Lower lobe of right lung (tissue), 2 donors: ENCODE measurements around the gene CADM2. TPM values are rescaled to one million over a fixed set of nuclear protein-coding genes. Genes with fewer than 3 reads are reported as not detected.

Experiments used
- ATAC-seq, 2 donors: fragments of 200-7000 bp; cut with Tn5 transposase; one replicate each; pipeline ENCODE4 v1.9.1; 2020 to 2022; ENCODE audit warnings: mild to moderate bottlenecking in 2 of 2, moderate library complexity in 2 of 2
- DNase-seq: peaks from one replicate; pipeline ENCODE4 v3.0.0-alpha.2; 2020
- H3K27ac ChIP-seq: fragments of 200-600 bp; one replicate; pipeline ENCODE4 v1.8.0; 2022
- H3K27me3 ChIP-seq: fragments of 200-600 bp; one replicate; pipeline ENCODE4 v1.8.0; 2022; ENCODE audit warnings: low read depth
- H3K36me3 ChIP-seq: fragments of 200-600 bp; one replicate; pipeline ENCODE4 v1.8.0; 2022; ENCODE audit warnings: mild to moderate bottlenecking
- H3K4me1 ChIP-seq: fragments of 200-600 bp; one replicate; pipeline ENCODE4 v1.8.0; 2022
- H3K4me3 ChIP-seq: fragments of 200-600 bp; one replicate; pipeline ENCODE4 v1.8.0; 2022; ENCODE audit warnings: mild to moderate bottlenecking
- H3K9me3 ChIP-seq: fragments of 200-600 bp; one replicate; pipeline ENCODE4 v1.8.0; 2022
- intact Hi-C: fragments of 100-400 bp; cut with DNase I; formaldehyde crosslinking; loops from one replicate; pipeline ENCODE4 v1.11.0; 2022
- total RNA-seq: library from RNA; stranded (reverse); fragmentation: NEBNext Ultra II Directional; extraction: Animal tissue kit (Norgen Biotek cat#: 25700); gene quantifications from one replicate; pipeline ENCODE4 v1.2.1, GENCODE V29; 2021
- TF ChIP-seq, protein P1 (sequence below): fragments of 200-600 bp; IDR thresholded peaks from one replicate; pipeline ENCODE4 v1.8.0; 2022; ENCODE audit warnings: antibody characterized with exemption, mild to moderate bottlenecking
- donor health status: DM: no; HTN: yes; CAD: no; lungs with severe emphysema.

CADM2 gene
- total RNA-seq, 1 donor from 2014 or later: 0.83 TPM

DNA sequence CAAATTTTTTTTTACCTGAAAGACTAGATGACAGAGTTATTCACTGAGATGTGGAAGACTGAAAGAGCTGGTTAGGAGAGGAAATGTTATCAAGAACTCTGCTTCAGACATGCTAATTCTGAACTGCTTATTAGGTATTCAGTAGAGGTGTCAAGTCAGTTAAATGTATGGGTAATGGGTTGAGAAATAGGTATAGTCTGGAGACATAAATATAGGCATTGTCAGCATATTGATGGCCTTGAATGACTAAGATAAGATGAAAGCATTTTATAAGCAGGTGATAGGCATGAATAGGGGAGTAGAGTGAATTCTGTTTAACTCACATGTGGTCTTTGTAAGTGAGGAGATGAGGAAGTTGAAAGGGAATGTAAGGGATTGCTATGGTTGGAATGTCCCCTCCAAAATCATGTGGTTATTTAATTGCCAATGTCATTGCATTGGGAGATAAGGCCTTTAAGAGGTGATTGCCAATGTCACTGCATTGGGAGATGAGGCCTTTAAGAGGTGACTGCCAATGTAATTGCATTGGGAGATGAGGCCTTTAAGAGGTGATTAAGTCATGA, 904.2 kb downstream of the CADM2 start:
- Histone ChIP-seq H3K4me1 (no peaks in the 10 kb centered on the region), H3K27ac (no peak overlapping the region), H3K36me3 (no peaks in the 10 kb centered on the region), H3K27me3 (no peaks in the 10 kb centered on the region), H3K9me3 (no peaks in the 10 kb centered on the region), H3K4me3 (no peak overlapping the region)
- intact Hi-C loops: no loop called here
- TF ChIP-seq, protein P1, sequence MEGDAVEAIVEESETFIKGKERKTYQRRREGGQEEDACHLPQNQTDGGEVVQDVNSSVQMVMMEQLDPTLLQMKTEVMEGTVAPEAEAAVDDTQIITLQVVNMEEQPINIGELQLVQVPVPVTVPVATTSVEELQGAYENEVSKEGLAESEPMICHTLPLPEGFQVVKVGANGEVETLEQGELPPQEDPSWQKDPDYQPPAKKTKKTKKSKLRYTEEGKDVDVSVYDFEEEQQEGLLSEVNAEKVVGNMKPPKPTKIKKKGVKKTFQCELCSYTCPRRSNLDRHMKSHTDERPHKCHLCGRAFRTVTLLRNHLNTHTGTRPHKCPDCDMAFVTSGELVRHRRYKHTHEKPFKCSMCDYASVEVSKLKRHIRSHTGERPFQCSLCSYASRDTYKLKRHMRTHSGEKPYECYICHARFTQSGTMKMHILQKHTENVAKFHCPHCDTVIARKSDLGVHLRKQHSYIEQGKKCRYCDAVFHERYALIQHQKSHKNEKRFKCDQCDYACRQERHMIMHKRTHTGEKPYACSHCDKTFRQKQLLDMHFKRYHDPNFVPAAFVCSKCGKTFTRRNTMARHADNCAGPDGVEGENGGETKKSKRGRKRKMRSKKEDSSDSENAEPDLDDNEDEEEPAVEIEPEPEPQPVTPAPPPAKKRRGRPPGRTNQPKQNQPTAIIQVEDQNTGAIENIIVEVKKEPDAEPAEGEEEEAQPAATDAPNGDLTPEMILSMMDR: no peak
- ATAC-seq (no peak), DNase-seq (no peak)

DNA sequence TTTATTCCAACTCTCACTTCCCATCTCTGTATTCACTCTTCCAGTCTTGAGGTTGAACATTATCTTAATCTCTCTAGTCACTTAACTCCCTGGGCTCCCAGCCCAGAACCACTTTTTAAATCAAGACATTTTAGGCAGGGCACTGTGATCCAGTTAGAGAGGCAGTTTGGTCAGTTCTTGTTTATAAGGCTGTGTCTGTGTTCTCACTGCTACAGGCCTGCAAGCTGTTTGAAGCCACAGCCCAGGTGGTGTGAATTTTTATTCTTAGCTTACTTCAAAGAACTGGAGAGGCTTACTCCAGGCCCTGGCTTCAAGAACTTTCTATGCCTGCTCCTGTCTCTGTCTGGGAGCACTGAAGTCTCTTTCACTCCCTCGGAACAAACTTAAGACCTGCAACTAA, 906.1 kb downstream of the CADM2 start:
- Histone ChIP-seq H3K9me3 (no peaks in the 10 kb centered on the region), H3K27ac (no peak overlapping the region), H3K27me3 (no peaks in the 10 kb centered on the region), H3K4me3 (no peak overlapping the region), H3K4me1 (no peaks in the 10 kb centered on the region), H3K36me3 (no peaks in the 10 kb centered on the region)
- no peak for DNase-seq
- no peak for ATAC-seq
- TF ChIP-seq, protein P1: no peak
- intact Hi-C loops: no loop called here

DNA sequence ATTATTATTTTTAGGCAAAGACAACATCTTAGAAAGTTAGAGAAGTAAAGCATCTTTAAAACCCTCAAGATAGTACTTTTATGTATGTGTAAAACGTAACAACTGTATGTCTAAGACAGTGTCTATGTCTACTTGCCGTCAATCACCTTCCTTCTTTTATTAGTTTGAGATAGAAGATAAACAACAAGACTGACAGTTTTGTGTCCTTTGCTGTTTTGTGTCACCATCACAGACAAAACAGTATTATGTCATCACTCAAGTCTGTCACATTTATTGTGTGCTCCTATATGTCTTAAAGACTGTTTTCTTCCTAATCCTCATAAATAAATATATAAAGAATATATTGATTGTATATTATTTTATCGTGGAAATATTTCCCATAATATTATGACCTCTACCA, 908.3 kb downstream of the CADM2 start:
- TF ChIP-seq, protein P1: no peak
- H3K4me3 ChIP-seq: no peak overlapping the region
- DNase-seq (no peak), ATAC-seq (no peak)
- intact Hi-C loops: no loop called here
- H3K27me3 ChIP-seq: no peaks in the 10 kb centered on the region
- H3K4me1 ChIP-seq: no peaks in the 10 kb centered on the region
- H3K36me3 ChIP-seq: no peaks in the 10 kb centered on the region
- H3K27ac ChIP-seq: no peak overlapping the region
- no peaks in the 10 kb centered on the region for H3K9me3 ChIP-seq

DNA sequence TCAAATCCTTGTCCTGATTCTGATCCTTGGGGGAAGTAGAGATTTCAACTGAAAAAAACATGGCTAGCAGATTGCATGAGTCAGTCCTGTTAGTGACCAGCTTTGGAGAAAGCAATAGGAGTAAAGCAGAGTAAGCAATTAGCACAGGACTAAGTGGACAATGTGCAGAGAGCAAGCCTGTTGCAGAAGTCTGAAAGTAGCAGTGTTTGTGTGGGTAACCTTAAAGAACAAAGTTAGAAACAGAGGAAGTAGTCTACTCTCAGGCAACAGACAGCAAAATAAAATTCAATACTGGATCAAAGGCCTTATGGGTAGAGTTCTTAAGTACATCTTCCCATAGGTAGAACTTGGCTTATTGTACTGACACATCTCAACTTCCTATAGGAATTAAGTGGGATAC, 916.8 kb downstream of the CADM2 start:
- H3K4me1 ChIP-seq: no peaks in the 10 kb centered on the region
- intact Hi-C loops: no loop called here
- H3K9me3 ChIP-seq: no peaks in the 10 kb centered on the region
- ATAC-seq (no peak), DNase-seq (no peak)
- TF ChIP-seq, protein P1: no peak
- H3K27me3 ChIP-seq: no peaks in the 10 kb centered on the region
- H3K36me3 ChIP-seq: no peaks in the 10 kb centered on the region
- no peak overlapping the region for H3K27ac ChIP-seq
- no peak overlapping the region for H3K4me3 ChIP-seq

DNA sequence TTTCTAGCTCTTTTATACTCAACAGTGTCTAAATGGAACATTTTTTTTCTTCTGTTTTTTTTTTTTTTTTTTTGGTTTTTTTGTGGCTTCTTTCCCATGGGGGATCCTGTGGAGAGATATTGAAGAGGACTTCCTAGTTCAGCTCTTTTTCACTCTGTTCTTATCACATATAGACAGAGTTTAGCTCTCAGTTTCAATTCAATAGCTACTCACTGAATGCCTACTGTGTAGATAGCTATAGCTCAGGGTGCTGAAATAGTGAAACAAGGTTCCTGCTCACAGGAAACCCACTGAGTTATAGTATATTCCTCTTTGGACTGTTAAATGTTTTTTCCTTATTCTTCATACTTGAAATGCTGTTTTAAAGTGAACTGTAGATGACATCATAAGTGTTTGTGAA, 918.8 kb downstream of the CADM2 start:
- H3K9me3 ChIP-seq: no peaks in the 10 kb centered on the region

More for the DNA sequence above, 918.8 kb downstream of the CADM2 start:
- intact Hi-C loops: no loop called here
- no peaks in the 10 kb centered on the region for H3K36me3 ChIP-seq
- TF ChIP-seq, protein P1: no peak
- H3K27ac ChIP-seq: no peak overlapping the region
- no peak overlapping the region for H3K4me3 ChIP-seq
- DNase-seq: no peak
- ATAC-seq: no peak
- H3K27me3 ChIP-seq: no peaks in the 10 kb centered on the region
- H3K4me1 ChIP-seq: no peaks in the 10 kb centered on the region
